Dermis lymphatic vessel endothelial cell (primary cell): ENCODE measurements around the gene DRD3. TPM values are rescaled to one million over a fixed set of nuclear protein-coding genes. Genes with fewer than 3 reads are reported as not detected.

Experiments
- total RNA-seq: library from RNA; depleted of rRNA; stranded (reverse); fragments of >200 nt; gene quantifications from 2 replicates; pipeline ENCODE4 v1.2.1, GENCODE V29; 2014

Gene DRD3
- total RNA-seq, result not detected in 2 replicates

GRCh38 chr3:114178770-114179368 is at the start of gene DRD3:
TSS of gene DRD3 (minus strand) at chr3:114179052. CDS start at chr3:114171992, 7,060 bp downstream.

Other genes with a start within 250 kb of the DRD3 start
- gene ZDHHC23, start 231.0 kb downstream of the DRD3 start, total RNA-seq, result 17.9 and 35.5 TPM in 2 replicates
- gene CCDC191, start 122.5 kb downstream of the DRD3 start, total RNA-seq, result 1.3 and 1.9 TPM in 2 replicates
- 26.0 and 26.7 TPM in 2 replicates for gene QTRT2, start 122.3 kb downstream of the DRD3 start, total RNA-seq
- gene ZNF80, start 58.5 kb upstream of the DRD3 start, total RNA-seq, result not detected in 2 replicates
- gene TIGIT, start 115.0 kb upstream of the DRD3 start, total RNA-seq, result not detected in 2 replicates